IPS-18c (cell line): ENCODE data around the gene CTSF.

Source experiments
- H3K4me3 ChIP-seq: 2 replicates; pipeline ENCODE4 v1.7.0; 2013; ENCODE audit warnings: low read depth, mild to moderate bottlenecking, low read length, moderate library complexity; ENCODE audit not compliant: insufficient read depth
- H3K9me3 ChIP-seq: one replicate; pipeline ENCODE4 v1.6.1; 2013; ENCODE audit warnings: mild to moderate bottlenecking, low read length, moderate library complexity; ENCODE audit not compliant: control insufficient read depth, insufficient read depth

CTSF gene

GRCh38 chr11:66524304-66525040 lies 43.9 kb downstream of the CTSF start:
- Histone ChIP-seq H3K4me3 (no peak overlapping the region), H3K9me3 (no peaks in the 10 kb centered on the region)

GRCh38 chr11:66523611-66524010 lies 44.8 kb downstream of the CTSF start:
- H3K9me3 ChIP-seq = no peaks in the 10 kb centered on the region
- no peak overlapping the region for H3K4me3 ChIP-seq
